A549 (cell line): ENCODE data around the gene CYLC1. TPM values are rescaled to one million over a fixed set of nuclear protein-coding genes. Genes with fewer than 3 reads are reported as not detected.

Source experiments
- ATAC-seq, 2 experiments: fragments of 200-7000 bp in 1 of 2; fragments of >200 bp in 1 of 2; cut with Nextera tagmentation in 1 of 2; cut with Tn5 transposase in 1 of 2; 3 replicates each; pipeline versions ENCODE4 v1.8.0 to v1.9.1; 2018 to 2020; ENCODE audit warnings: mild to moderate bottlenecking in 1 of 2, moderate library complexity in 1 of 2
- CTCF ChIA-PET: fragments of 300-600 bp; sonication (Branson Sonifier 250); formaldehyde crosslinking; extraction: SDS; loops from one replicate; lab custom pipeline; 2021; ENCODE audit warnings: antibody characterized with exemption, inconsistent platforms; lab: Yijun Ruan, JAX
- POLR2A ChIA-PET: fragments of 350-600 bp; formaldehyde crosslinking; extraction: SDS; loops from one replicate; lab custom pipeline; 2021; ENCODE audit warnings: antibody characterized with exemption, inconsistent platforms; lab: Yijun Ruan, JAX
- DNase-seq, 2 experiments: peaks; one replicate each; pipeline versions ENCODE4 v3.0.0 to v3.0.0-alpha.2; 2011 to 2016; ENCODE audit warnings: low read depth in 1 of 2, low spot score in 1 of 2
- FAIRE-seq: peaks from 2 replicates; lab custom pipeline; 2011; peaks lifted over from hg19 to GRCh38; lab: Jason Lieb, UNC
- H3K27ac ChIP-seq, 2 experiments: fragments of >200 bp; sonication (Bioruptor Twin); formaldehyde crosslinking; 3 replicates each; pipeline ENCODE4 v1.5.1; 2016 to 2017
- H3K4me1 ChIP-seq: fragments of >200 bp; sonication (Bioruptor Twin); formaldehyde crosslinking; 3 replicates; pipeline ENCODE4 v1.6.1; 2016
- H3K4me2 ChIP-seq: fragments of >200 bp; sonication (Bioruptor Twin); formaldehyde crosslinking; 3 replicates; pipeline ENCODE4 v1.6.1; 2016
- H3K4me3 ChIP-seq: fragments of >200 bp; sonication (Bioruptor Twin); formaldehyde crosslinking; 3 replicates; pipeline ENCODE4 v1.5.1; 2016
- H3K9me3 ChIP-seq: fragments of >200 bp; sonication (Bioruptor Twin); formaldehyde crosslinking; 3 replicates; pipeline ENCODE4 v1.6.1; 2016
- CBX2 ChIP-seq: fragments of 200-600 bp; sonication (generic); IDR thresholded peaks from 2 replicates; pipeline ENCODE4 v1.6.1; 2016; ENCODE audit warnings: low read depth, mild to moderate bottlenecking, borderline replicate concordance
- CHD4 ChIP-seq: fragments of 200-600 bp; sonication (generic); IDR thresholded peaks from 2 replicates; pipeline ENCODE4 v1.6.1; 2016; ENCODE audit warnings: antibody characterized with exemption, mild to moderate bottlenecking, borderline replicate concordance
- EP300 ChIP-seq, 2 experiments: fragments of >200 bp; sonication (Bioruptor Twin); formaldehyde crosslinking; IDR thresholded peaks; 2 replicates in 1 of 2; 3 replicates in 1 of 2; pipeline ENCODE4 v1.6.1; 2016 to 2017
- FOSL2 ChIP-seq, 2 experiments: fragments of 450-650 bp in 1 of 2; fragments of >200 bp in 1 of 2; sonication (Bioruptor Twin) in 1 of 2; formaldehyde crosslinking; IDR thresholded peaks; 2 replicates each; pipeline versions ENCODE4 v1.5.0 to v1.6.1; 2016 to 2020; ENCODE audit warnings: mild to moderate bottlenecking in 1 of 2, moderate library complexity in 1 of 2
- HEYL ChIP-seq: fragments of 250-450 bp; sonication (Bioruptor Pico); IDR thresholded peaks from 2 replicates; pipeline ENCODE4 v1.8.0; 2021; ENCODE audit warnings: mild to moderate bottlenecking, moderate library complexity
- HOXA7 ChIP-seq: fragments of 250-450 bp; sonication (Bioruptor Pico); IDR thresholded peaks from 2 replicates; pipeline ENCODE4 v1.5.0; 2020; ENCODE audit warnings: mild to moderate bottlenecking, moderate library complexity
- HOXB13 ChIP-seq: fragments of 250-450 bp; sonication (Bioruptor Pico); IDR thresholded peaks from 2 replicates; pipeline ENCODE4 v1.5.0; 2020; ENCODE audit warnings: low read depth, mild to moderate bottlenecking, moderate library complexity
- JUNB ChIP-seq: fragments of >200 bp; sonication (Bioruptor Twin); formaldehyde crosslinking; IDR thresholded peaks from 2 replicates; pipeline ENCODE4 v1.6.1; 2016
- MAZ ChIP-seq: fragments of 150-350 bp; IDR thresholded peaks from 2 replicates; pipeline ENCODE4 v1.6.1; 2014; ENCODE audit warnings: antibody characterized with exemption, low read depth, low read length, borderline replicate concordance
- MYC ChIP-seq: IDR thresholded peaks from 2 replicates; pipeline ENCODE4 v1.6.1; 2012; ENCODE audit warnings: mild to moderate bottlenecking, inconsistent platforms, low read length, improper control_type of control experiment, borderline replicate concordance
- NFE2L2 ChIP-seq: fragments of 150-350 bp; conservative IDR thresholded peaks from 2 replicates; pipeline ENCODE4 v1.6.1; 2014; ENCODE audit warnings: low read length
- POLR2AphosphoS2 ChIP-seq: conservative IDR thresholded peaks from 2 replicates; pipeline ENCODE4 v1.6.1; 2012; ENCODE audit warnings: low read length, improper control_type of control experiment, inconsistent platforms
- RFX5 ChIP-seq: fragments of 450-650 bp; IDR thresholded peaks from 2 replicates; pipeline ENCODE4 v1.7.1; 2014; ENCODE audit warnings: antibody characterized with exemption, mild to moderate bottlenecking, moderate library complexity
- RNF2 ChIP-seq: fragments of 200-600 bp; sonication (generic); IDR thresholded peaks from 2 replicates; pipeline ENCODE4 v1.6.1; 2016; ENCODE audit warnings: low read depth, mild to moderate bottlenecking, antibody characterized with exemption, moderate library complexity, borderline replicate concordance
- ZC3H11A ChIP-seq: fragments of 450-650 bp; IDR thresholded peaks from 2 replicates; pipeline ENCODE4 v1.6.1; 2014; ENCODE audit warnings: antibody characterized with exemption, mild to moderate bottlenecking
- ZSCAN20 ChIP-seq: fragments of 250-450 bp; sonication (Bioruptor Pico); IDR thresholded peaks from 2 replicates; pipeline ENCODE4 v1.8.0; 2022; ENCODE audit warnings: mild to moderate bottlenecking, moderate library complexity
- WGBS: methylation state at CpG from one replicate; pipeline ENCODE4 v1.1.6; 2017; ENCODE audit errors: missing lambda C conversion rate; 5-methylcytosine and 5-hydroxymethylcytosine counted together
- polyA plus RNA-seq, 4 experiments: library from polyadenylated mRNA; depleted of rRNA in 3 of 4; stranded (reverse); fragments of >200 nt; fragmentation: RNase III in 1 of 4; extraction: RNeasy Plus Mini Kit Qiagen cat#74134 plus additional on column Dnase treatment in 1 of 4; gene quantifications; 2 replicates in 3 of 4; 3 replicates in 1 of 4; pipeline ENCODE4 v1.2.3, GENCODE V29; 2011 to 2017
- TF ChIP-seq, protein P1 (sequence below): fragments of >200 bp; sonication (Bioruptor Twin); formaldehyde crosslinking; IDR thresholded peaks from 3 replicates; pipeline ENCODE4 v1.5.1; 2016
- TF ChIP-seq, protein P2 (sequence below): fragments of >200 bp; sonication (Bioruptor Twin); formaldehyde crosslinking; IDR thresholded peaks from 3 replicates; pipeline ENCODE4 v1.6.1; 2016
- TF ChIP-seq, protein P3 (sequence below): IDR thresholded peaks from 2 replicates; pipeline ENCODE4 v1.6.1; 2012; ENCODE audit warnings: low read depth, borderline replicate concordance
- TF ChIP-seq, protein P4 (sequence below): fragments of 150-350 bp; IDR thresholded peaks from 2 replicates; pipeline ENCODE4 v1.6.1; 2014; ENCODE audit warnings: low read depth, mild to moderate bottlenecking, low read length
- TF ChIP-seq, protein P5 (sequence below): fragments of 250-450 bp; sonication (Bioruptor Pico); IDR thresholded peaks from 2 replicates; pipeline ENCODE4 v1.5.0; 2020; ENCODE audit warnings: low read depth, mild to moderate bottlenecking, moderate library complexity

CYLC1 gene
- polyA plus RNA-seq, 2 of the 4 experiments (the other 2 are of a cell fraction): not detected

DNA sequence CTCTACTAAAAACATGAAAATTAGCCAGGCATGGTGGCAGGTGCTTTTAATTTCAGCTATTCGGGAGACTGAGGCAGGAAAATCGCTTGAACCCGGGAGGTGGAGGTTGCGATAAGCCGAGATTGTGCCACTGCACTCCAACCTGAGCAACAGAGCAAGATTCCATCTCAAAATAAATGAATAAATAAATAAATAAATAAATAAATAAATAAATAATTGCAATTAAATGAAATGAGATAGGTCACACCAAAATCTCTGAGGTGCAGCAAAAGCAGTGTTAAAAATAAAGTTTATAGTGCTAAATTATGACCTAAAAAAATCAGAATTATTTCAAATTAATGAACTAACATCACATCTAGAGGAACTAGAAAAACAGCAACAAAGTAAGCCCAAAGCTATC, 13.6 kb upstream of the CYLC1 start:
- no peak for FAIRE-seq

DNA sequence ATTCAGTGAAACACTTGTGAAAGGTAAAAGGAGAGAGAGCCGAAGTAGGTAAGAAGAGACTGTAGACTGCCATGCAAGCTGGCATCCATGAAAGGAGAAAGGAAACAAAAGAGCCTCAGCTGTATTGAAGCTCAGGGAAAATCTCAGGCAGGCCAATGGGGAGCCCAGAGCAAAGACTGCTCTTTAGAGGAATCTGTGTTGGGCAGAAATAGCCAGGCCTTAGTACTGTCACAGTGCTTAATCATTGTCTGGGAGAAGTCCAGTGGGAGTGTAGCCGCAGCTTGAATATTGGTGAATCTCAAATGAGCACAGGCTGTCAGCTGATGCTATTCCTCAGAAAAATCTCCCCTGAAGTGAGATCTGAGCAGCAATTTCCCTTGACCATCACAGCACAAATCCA, 27.6 kb downstream of the CYLC1 start:
- DNase-seq (no peak), ATAC-seq (no peak), FAIRE-seq (no peak)
- Histone ChIP-seq H3K4me1 (no peaks in the 10 kb centered on the region), H3K27ac (no peak overlapping the region), H3K4me3 (no peak overlapping the region), H3K4me2 (no peak overlapping the region), H3K9me3 (no peaks in the 10 kb centered on the region)
- TF ChIP-seq HOXB13 (CRISPR knock-in tag): no peak
- no peak for TF ChIP-seq RFX5
- ChIA-PET POLR2A (no interaction called here), CTCF (no interaction called here)
- 0% methylated on average over 2 of the region's 2 CpGs for WGBS

More for the DNA sequence above, 13.6 kb upstream of the CYLC1 start:
- ChIA-PET POLR2A (no interaction called here), CTCF (no interaction called here)
- Histone ChIP-seq H3K4me2 (no peak overlapping the region), H3K27ac (no peak overlapping the region), H3K4me1 (no peaks in the 10 kb centered on the region), H3K4me3 (no peak overlapping the region)
- no peak for ATAC-seq
- 29% methylated on average over 5 of the region's 5 CpGs for WGBS
- TF ChIP-seq EP300 (IDR thresholded peaks at IDR 0.05): no peak
- TF ChIP-seq, protein P1, sequence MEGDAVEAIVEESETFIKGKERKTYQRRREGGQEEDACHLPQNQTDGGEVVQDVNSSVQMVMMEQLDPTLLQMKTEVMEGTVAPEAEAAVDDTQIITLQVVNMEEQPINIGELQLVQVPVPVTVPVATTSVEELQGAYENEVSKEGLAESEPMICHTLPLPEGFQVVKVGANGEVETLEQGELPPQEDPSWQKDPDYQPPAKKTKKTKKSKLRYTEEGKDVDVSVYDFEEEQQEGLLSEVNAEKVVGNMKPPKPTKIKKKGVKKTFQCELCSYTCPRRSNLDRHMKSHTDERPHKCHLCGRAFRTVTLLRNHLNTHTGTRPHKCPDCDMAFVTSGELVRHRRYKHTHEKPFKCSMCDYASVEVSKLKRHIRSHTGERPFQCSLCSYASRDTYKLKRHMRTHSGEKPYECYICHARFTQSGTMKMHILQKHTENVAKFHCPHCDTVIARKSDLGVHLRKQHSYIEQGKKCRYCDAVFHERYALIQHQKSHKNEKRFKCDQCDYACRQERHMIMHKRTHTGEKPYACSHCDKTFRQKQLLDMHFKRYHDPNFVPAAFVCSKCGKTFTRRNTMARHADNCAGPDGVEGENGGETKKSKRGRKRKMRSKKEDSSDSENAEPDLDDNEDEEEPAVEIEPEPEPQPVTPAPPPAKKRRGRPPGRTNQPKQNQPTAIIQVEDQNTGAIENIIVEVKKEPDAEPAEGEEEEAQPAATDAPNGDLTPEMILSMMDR: no peak
- TF ChIP-seq FOSL2 (IDR thresholded peaks at IDR 0.05): no peak
- TF ChIP-seq FOSL2 (CRISPR knock-in tag; IDR thresholded peaks at IDR 0.05): no peak
- TF ChIP-seq ZC3H11A: peak; percentile 34
- TF ChIP-seq, all 56 proteins: peak for 1
- no peak for DNase-seq
- H3K9me3 ChIP-seq: no peaks in the 10 kb centered on the region

DNA sequence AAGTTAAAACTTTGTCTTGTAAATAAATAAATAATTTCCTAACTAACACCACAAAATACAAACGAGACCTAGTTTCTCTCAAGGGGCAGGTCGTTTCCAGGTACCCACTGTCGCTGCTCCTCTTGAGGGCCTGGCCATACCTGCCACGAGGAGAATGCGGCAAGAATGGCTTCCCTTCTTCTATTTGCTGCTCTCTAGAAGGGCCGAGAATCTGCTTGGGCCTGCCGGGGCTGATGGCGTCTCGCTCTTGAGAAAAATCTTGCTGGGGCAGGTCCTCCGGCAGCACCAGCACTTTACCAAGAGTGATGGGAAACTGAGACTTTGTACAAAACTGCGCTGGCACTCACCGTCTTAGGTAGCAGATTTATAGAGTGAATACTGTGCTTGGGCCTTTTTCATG, 31.5 kb downstream of the CYLC1 start:
- no peak for ATAC-seq
- WGBS: 14% methylated on average over 12 of the region's 12 CpGs

More for the DNA sequence above, 31.5 kb downstream of the CYLC1 start:
- no peak for FAIRE-seq
- no peak for DNase-seq
- Histone ChIP-seq H3K27ac (no peak overlapping the region), H3K4me1 (no peaks in the 10 kb centered on the region), H3K9me3 (no peaks in the 10 kb centered on the region), H3K4me2 (no peak overlapping the region), H3K4me3 (no peak overlapping the region)
- ChIA-PET POLR2A (no interaction called here), CTCF (no interaction called here)
- TF ChIP-seq POLR2AphosphoS2: no peak
- TF ChIP-seq, protein P2, sequence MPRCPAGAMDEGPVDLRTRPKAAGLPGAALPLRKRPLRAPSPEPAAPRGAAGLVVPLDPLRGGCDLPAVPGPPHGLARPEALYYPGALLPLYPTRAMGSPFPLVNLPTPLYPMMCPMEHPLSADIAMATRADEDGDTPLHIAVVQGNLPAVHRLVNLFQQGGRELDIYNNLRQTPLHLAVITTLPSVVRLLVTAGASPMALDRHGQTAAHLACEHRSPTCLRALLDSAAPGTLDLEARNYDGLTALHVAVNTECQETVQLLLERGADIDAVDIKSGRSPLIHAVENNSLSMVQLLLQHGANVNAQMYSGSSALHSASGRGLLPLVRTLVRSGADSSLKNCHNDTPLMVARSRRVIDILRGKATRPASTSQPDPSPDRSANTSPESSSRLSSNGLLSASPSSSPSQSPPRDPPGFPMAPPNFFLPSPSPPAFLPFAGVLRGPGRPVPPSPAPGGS: no peak
- TF ChIP-seq ZSCAN20: no peak
- TF ChIP-seq NFE2L2: no peak
- no peak for TF ChIP-seq JUNB
- no peak for TF ChIP-seq HEYL (CRISPR knock-in tag)
- no peak for TF ChIP-seq FOSL2 (IDR thresholded peaks at IDR 0.05)
- no peak for TF ChIP-seq FOSL2 (CRISPR knock-in tag; IDR thresholded peaks at IDR 0.05)
- no peak for TF ChIP-seq ZC3H11A
- no peak for TF ChIP-seq RNF2
- TF ChIP-seq CBX2: no peak
- no peak for TF ChIP-seq MAZ
- no peak for TF ChIP-seq MYC
- TF ChIP-seq, protein P3, sequence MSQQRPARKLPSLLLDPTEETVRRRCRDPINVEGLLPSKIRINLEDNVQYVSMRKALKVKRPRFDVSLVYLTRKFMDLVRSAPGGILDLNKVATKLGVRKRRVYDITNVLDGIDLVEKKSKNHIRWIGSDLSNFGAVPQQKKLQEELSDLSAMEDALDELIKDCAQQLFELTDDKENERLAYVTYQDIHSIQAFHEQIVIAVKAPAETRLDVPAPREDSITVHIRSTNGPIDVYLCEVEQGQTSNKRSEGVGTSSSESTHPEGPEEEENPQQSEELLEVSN: no peak
- TF ChIP-seq, protein P4, sequence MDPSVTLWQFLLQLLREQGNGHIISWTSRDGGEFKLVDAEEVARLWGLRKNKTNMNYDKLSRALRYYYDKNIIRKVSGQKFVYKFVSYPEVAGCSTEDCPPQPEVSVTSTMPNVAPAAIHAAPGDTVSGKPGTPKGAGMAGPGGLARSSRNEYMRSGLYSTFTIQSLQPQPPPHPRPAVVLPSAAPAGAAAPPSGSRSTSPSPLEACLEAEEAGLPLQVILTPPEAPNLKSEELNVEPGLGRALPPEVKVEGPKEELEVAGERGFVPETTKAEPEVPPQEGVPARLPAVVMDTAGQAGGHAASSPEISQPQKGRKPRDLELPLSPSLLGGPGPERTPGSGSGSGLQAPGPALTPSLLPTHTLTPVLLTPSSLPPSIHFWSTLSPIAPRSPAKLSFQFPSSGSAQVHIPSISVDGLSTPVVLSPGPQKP: no peak
- TF ChIP-seq, protein P5, sequence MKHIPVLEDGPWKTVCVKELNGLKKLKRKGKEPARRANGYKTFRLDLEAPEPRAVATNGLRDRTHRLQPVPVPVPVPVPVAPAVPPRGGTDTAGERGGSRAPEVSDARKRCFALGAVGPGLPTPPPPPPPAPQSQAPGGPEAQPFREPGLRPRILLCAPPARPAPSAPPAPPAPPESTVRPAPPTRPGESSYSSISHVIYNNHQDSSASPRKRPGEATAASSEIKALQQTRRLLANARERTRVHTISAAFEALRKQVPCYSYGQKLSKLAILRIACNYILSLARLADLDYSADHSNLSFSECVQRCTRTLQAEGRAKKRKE (CRISPR knock-in tag): no peak
- no peak for TF ChIP-seq HOXA7 (CRISPR knock-in tag)
- TF ChIP-seq CHD4: no peak
- TF ChIP-seq, all 56 proteins: peak for 0
